Fibroblast of lung (primary cell): Measurements from ENCODE around the gene KCNMB3. TPM values are rescaled to one million over a fixed set of nuclear protein-coding genes. Genes with fewer than 3 reads are reported as not detected.
"Not testable (repeated sequence)": the region's sequence is repeated elsewhere in the genome, so short reads cannot be mapped to it uniquely, and the experiment has no call there.

Source experiments
- DNase-seq, 2 donors: peaks; one replicate each; pipeline versions ENCODE4 v3.0.0 to v3.0.0-alpha.2; 2010; ENCODE audit warnings: low read depth in 2 of 2
- H2AFZ ChIP-seq: 2 replicates; pipeline ENCODE4 v1.5.1; 2012; ENCODE audit warnings: low read length, control low read depth, inconsistent platforms
- H3K27ac ChIP-seq: 2 replicates; pipeline ENCODE4 v1.5.1; 2011; ENCODE audit warnings: low read length, control low read depth; ENCODE audit not compliant: insufficient read depth
- H3K27me3 ChIP-seq: 2 replicates; pipeline ENCODE4 v1.5.1; 2011; ENCODE audit warnings: mild to moderate bottlenecking, low read length; ENCODE audit not compliant: control insufficient read depth, insufficient read depth
- H3K36me3 ChIP-seq: 2 replicates; pipeline ENCODE4 v1.5.1; 2011; ENCODE audit warnings: low read length; ENCODE audit not compliant: control insufficient read depth, insufficient read depth
- H3K4me1 ChIP-seq: 2 replicates; pipeline ENCODE4 v1.5.1; 2011; ENCODE audit warnings: low read length; ENCODE audit not compliant: control insufficient read depth, insufficient read depth; ENCODE audit errors: extremely low read depth
- H3K4me2 ChIP-seq: 2 replicates; pipeline ENCODE4 v1.5.1; 2011; ENCODE audit warnings: low read length, control low read depth; ENCODE audit not compliant: insufficient read depth; ENCODE audit errors: extremely low read depth
- H3K4me3 ChIP-seq, 4 experiments: fragments of 200-600 bp in 1 of 4; sonication (generic) in 1 of 4; replicated peaks in 1 of 4; 2 replicates each; pipeline ENCODE4 v1.5.1; 2011 to 2016; ENCODE audit warnings: low read length in 4 of 4, low read depth in 3 of 4, mild to moderate bottlenecking in 3 of 4, control low read depth in 2 of 4, inconsistent platforms in 1 of 4, mixed read lengths in 1 of 4; ENCODE audit not compliant: insufficient read depth in 1 of 4; ENCODE audit errors: control extremely low read depth in 1 of 4
- H3K79me2 ChIP-seq: 2 replicates; pipeline ENCODE4 v1.5.1; 2012; ENCODE audit warnings: mild to moderate bottlenecking, low read length, inconsistent platforms; ENCODE audit not compliant: control insufficient read depth, insufficient read depth
- H3K9ac ChIP-seq: 2 replicates; pipeline ENCODE4 v1.5.1; 2011; ENCODE audit warnings: mild to moderate bottlenecking, low read length, control low read depth; ENCODE audit not compliant: insufficient read depth
- H3K9me3 ChIP-seq: 2 replicates; pipeline ENCODE4 v1.5.1; 2012; ENCODE audit warnings: low read depth, low read length; ENCODE audit not compliant: control insufficient read depth, insufficient read depth
- H4K20me1 ChIP-seq: 2 replicates; pipeline ENCODE4 v1.5.1; 2011; ENCODE audit warnings: low read length; ENCODE audit not compliant: control insufficient read depth, insufficient read depth; ENCODE audit errors: extremely low read depth
- CTCF ChIP-seq, 2 donors: IDR thresholded peaks in 1 of 2; conservative IDR thresholded peaks in 1 of 2; 1 replicate in 1 of 2; 2 replicates in 1 of 2; pipeline ENCODE4 v1.5.1; 2011 to 2012; ENCODE audit warnings: low read length in 2 of 2, control low read depth in 1 of 2, inconsistent platforms in 1 of 2, low read depth in 1 of 2, mild to moderate bottlenecking in 1 of 2
- EZH2 ChIP-seq: IDR thresholded peaks from 2 replicates; pipeline ENCODE4 v1.5.1; 2012; ENCODE audit warnings: low read length, control low read depth, mild to moderate bottlenecking; ENCODE audit errors: missing control alignments
- polyA plus RNA-seq, 2 donors: library from polyadenylated mRNA; depleted of rRNA in 1 of 2; stranded (reverse) in 1 of 2; unstranded in 1 of 2; fragments of >200 nt; gene quantifications; 2 replicates each; pipeline ENCODE4 v1.2.1, GENCODE V29; 2011 to 2012; ENCODE audit warnings: missing spikeins in 1 of 2
- total RNA-seq: library from RNA; depleted of rRNA; stranded (reverse); fragments of >200 nt; gene quantifications from 2 replicates; pipeline ENCODE4 v1.2.1, GENCODE V29; 2014

Gene KCNMB3
- total and polyA plus RNA-seq, 2 donors (not counting 1 experiment from before 2014, with no cell fraction given) = 1.3 to 1.5 TPM

- no peak overlapping the region for H2AFZ ChIP-seq
- DNase-seq = no peak
Observed at GRCh38 chr3:179258820-179259219, 7.9 kb upstream of the KCNMB3 start.

GRCh38 chr3:179257742-179258141 is 6.8 kb upstream of the KCNMB3 start:
- H3K4me1 ChIP-seq, H3K9ac ChIP-seq, H3K9me3 ChIP-seq, H3K79me2 ChIP-seq, DNase-seq, H4K20me1 ChIP-seq, H3K4me3 ChIP-seq, H2AFZ ChIP-seq, H3K27ac ChIP-seq, H3K36me3 ChIP-seq, H3K27me3 ChIP-seq, H3K4me2 ChIP-seq: not testable (repeated sequence)

More at GRCh38 chr3:179258820-179259219, 7.9 kb upstream of the KCNMB3 start:
- H3K79me2 ChIP-seq = no peaks in the 10 kb centered on the region
- H3K4me2 ChIP-seq = no peak overlapping the region
- TF ChIP-seq EZH2 = no peak
- TF ChIP-seq CTCF (conservative IDR thresholded peaks at IDR 0.05 in 1 of 2, IDR thresholded peaks at IDR 0.05 in 1 of 2; ENCODE audit: low read depth in 1 of 2, low read length in 2 of 2) = no peak
- H3K4me1 ChIP-seq = peaks cover 2% of the 10 kb centered on the region
- H4K20me1 ChIP-seq = no peaks in the 10 kb centered on the region
- no peaks in the 10 kb centered on the region for H3K27me3 ChIP-seq
- no peak overlapping the region for H3K9ac ChIP-seq
- no peaks in the 10 kb centered on the region for H3K9me3 ChIP-seq
- no peaks in the 10 kb centered on the region for H3K36me3 ChIP-seq
- H3K27ac ChIP-seq = no peak overlapping the region
- no peak overlapping the region for H3K4me3 ChIP-seq

GRCh38 chr3:179256813-179257212 is 5.9 kb upstream of the KCNMB3 start:
- Histone ChIP-seq H3K36me3 (no peaks in the 10 kb centered on the region), H4K20me1 (no peaks in the 10 kb centered on the region), H3K4me3 (no peak overlapping the region), H3K27ac (no peak overlapping the region), H3K4me1 (peaks cover 2% of the 10 kb centered on the region), H3K27me3 (no peaks in the 10 kb centered on the region), H3K9ac (no peak overlapping the region), H3K4me2 (no peak overlapping the region), H3K79me2 (no peaks in the 10 kb centered on the region), H3K9me3 (no peaks in the 10 kb centered on the region), H2AFZ (no peak overlapping the region)
- TF ChIP-seq EZH2 = no peak
- TF ChIP-seq CTCF (conservative IDR thresholded peaks at IDR 0.05 in 1 of 2, IDR thresholded peaks at IDR 0.05 in 1 of 2; ENCODE audit: low read depth in 1 of 2, low read length in 2 of 2) = no peak
- DNase-seq = no peak
